ENCODE data around the gene CBL.

The CBL gene

DNA sequence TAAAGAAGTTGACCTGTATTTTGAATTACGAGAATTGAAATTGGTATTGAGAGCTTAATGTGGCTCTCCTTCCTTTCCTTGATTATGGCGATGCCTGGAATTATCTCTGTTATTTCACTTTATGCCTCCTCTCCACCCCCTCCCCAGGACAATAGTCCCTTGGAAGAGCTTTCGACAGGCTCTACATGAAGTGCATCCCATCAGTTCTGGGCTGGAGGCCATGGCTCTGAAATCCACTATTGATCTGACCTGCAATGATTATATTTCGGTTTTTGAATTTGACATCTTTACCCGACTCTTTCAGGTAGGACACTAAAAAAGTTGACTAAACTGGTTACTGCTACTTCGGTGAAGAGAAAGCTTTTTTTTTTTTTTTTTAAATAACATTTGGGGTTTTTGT lies 67.6 kb downstream of the CBL start:
- DNase-seq (ENCODE audit: low spot score): no peak

DNA sequence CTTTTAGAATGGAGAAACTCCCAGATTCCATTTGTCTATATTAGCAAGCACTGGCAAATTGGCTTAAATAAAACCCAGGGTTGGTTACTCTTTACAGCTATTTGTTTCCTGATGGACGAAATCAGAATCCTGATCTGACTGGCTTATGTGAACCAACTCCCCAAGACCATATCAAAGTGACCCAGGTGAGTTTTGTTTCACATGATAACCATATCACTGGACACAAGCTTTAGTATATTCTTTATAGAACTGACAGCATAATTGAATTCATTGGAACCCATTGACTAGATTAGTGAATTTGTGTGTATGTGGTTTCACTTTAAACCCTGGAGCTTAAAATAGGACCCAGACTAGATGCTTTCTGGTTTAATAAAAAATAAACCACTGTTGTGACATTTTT lies 71.5 kb downstream of the CBL start:
- no peak for DNase-seq (ENCODE audit: low spot score)

DNA sequence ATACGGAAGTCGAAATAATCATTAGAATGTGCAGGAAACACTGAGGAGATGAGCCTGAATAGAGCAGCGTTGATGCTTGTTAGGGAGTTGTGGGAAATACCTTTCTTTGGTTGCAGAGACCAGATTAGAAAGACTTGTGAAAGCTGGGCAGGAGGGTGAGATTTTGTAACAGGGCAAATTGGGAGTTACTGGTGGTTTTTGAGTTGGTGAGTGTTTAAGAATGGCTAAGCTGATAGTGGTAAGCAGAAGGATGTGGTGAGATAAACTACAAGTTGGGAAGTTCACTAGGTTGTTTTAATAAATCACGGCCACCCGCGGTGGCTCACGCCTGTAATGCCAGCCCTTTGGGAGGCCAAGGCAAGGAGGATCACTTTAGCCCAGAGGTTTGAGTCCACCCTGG lies 76.4 kb downstream of the CBL start:
- DNase-seq (ENCODE audit: low spot score): no peak

DNA sequence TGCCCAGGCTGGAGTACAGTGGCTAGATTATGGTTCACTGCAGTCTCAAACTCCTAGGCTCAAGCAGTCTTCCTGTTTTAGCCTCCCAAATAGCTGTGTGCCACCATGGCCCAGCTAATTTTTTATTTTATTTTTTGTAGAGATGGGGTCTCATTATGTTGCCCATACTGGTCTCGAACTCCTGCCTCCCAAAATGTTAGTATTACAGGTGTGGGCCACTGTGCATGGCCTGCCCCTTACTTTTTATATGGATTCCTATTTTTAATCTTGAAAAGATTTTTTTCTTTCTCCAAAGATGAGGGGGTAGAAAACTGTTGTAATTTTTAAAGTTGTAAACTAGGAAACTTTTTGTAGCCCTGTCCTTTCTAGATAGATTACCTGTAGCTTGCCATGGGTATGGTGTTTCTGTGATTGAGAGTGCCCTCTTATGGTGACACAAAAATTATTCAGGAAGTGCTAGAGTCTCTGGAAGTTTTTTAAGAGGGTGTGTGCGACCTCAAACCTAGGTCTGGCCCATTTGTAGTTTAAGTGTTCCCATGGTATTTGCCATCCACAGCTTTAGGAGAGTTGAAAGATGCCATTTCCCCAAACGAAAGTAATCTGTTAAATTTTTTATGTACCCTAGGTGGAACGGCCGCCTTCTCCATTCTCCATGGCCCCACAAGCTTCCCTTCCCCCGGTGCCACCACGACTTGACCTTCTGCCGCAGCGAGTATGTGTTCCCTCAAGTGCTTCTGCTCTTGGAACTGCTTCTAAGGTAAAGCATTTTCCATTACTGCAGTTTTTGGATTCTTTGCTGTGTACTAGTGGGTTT lies 78.4 kb downstream of the CBL start:
- peak; percentile 61 for DNase-seq (ENCODE audit: low spot score)

DNA sequence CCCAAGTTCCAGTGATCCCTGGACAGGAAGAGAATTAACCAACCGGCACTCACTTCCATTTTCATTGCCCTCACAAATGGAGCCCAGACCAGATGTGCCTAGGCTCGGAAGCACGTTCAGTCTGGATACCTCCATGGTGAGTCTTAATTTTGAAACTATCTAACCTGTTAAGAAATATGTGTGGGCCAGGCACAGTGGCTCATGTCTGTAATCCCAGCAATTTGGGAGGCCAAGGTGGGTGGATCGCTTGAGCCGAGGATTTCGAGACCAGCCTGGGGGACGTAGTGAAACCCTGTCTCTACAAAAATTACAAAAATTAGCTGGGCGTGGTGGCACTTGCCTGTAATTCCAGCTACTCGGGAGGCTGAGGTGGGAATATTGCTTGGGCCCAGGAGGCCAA lies 79.3 kb downstream of the CBL start:
- no peak for DNase-seq (ENCODE audit: low spot score)

DNA sequence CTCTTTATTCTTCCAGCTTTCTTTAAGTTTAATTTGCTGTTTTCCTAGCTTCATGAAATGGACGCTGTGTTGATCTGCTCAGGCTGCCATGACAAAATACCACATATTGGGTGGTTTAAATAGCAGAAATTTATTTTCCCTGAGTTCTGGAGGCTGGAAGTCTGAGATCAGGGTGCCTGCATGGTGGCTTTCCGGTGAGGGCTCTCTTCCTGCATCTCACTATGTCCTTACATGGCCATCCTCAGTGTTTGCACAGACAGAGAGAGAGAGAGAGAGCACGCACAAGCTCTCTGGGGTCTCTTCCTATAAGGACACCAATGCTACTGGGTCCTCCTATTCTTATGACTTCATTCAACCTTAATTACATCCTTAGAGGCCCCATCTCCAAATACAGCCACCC lies 82.1 kb downstream of the CBL start:
- DNase-seq (ENCODE audit: low spot score): no peak

DNA sequence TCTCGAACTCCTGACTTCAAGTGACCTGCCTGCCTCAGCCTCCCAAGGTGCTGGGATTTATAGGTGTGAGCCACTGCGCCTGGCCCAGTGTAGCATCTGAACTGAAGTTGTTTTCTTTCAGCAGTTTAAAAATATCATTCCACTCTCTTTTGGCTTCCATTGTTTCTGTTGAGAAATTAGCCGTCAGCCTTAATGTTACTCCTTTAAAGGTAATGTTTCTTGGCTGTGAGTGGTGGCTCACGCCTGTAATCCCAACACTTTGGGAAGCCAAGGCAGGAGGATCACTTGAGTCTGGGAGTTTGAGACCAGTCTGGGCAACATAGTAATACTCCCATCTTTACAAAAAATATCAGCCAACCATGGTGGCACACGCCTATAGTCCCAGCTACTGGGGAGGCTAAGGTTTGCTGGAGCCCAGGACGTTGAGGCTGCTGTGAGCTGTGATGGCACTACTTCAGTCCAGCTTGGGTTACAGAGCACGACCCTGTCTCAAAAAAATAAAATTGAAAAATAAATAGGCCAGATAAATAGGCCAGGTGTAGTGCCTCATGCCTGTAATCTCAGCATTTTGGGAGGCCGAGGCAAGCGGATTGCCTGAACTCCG lies 84.9 kb downstream of the CBL start:
- no peak for DNase-seq (ENCODE audit: low spot score)

DNA sequence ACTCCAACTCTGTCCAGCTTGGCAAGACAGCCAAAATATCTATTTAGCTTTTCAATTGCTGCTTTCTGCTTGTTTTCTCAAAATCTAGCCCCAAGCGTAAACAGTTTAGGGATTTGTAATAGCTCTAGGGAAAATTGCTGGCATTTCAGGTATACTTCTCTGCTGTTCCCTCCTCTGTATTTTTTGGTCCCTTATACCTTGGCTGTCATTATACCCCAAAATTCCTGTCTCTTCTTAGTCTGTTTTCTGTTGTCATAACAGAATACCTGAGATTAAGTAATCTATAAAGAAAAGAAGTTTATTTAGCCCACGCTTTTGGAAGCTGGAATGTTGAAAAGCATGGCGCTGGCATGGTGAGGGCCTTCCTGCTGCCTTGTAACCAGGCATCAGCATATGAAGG lies 87.3 kb downstream of the CBL start:
- DNase-seq (ENCODE audit: low spot score): no peak

DNA sequence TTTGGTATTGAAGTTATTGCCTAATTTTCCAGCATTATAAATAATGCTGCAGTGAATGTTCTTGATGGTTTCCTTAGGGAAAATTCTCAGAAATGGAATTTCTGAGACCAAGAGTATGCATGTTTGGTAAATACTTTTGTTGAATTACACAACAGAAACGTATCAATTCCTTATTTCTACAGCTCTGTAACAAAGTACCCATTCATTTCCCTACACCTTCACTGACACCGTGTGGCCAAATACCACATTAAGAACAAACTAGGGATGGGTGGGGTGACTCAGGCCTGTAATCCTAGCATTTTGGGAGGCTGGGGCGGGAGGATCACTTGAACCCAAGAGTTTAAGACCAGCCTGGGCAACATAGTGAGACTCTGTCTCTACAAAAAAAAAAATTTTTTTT lies 89.0 kb downstream of the CBL start:
- DNase-seq (ENCODE audit: low spot score): no peak

DNA sequence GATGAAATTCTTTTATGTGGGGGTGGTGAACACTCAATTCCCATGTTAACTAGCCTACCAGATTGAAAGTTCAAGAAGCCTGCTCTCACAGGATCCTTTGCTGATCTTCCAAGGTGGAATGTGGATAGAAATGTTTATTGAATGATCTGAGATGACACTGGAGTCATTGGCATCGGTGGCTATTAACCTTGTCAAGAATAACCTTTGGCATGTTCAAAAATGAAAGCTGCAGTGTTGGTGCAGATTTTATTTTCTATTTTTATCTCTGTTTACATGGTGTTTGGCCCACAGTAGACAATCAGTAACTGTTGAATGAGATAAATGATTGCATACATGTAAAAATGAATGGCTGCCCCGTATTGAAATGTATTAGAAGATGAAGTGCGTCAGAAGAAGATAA lies 91.8 kb downstream of the CBL start:
- no peak for DNase-seq (ENCODE audit: low spot score)

DNA sequence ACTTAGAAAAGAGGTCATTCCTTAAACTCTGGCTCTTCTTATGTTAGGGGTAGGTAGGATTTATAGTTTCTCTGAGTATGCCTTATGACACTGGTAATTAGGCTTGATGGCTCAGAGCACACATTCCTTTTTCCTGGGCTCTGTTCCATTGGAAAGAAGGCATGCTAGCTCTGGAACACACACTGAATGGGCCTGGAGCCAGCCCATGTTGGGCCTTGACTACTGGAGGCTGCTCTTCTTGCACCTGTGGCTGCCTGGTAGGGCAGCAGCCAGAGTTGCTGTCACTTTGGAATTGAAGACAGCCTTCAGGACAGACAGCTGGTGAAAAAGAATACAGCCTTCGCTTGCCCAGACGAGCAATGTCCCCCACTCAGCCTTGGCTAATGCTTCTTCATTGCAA lies 92.6 kb downstream of the CBL start:
- DNase-seq (ENCODE audit: low spot score): no peak

DNA sequence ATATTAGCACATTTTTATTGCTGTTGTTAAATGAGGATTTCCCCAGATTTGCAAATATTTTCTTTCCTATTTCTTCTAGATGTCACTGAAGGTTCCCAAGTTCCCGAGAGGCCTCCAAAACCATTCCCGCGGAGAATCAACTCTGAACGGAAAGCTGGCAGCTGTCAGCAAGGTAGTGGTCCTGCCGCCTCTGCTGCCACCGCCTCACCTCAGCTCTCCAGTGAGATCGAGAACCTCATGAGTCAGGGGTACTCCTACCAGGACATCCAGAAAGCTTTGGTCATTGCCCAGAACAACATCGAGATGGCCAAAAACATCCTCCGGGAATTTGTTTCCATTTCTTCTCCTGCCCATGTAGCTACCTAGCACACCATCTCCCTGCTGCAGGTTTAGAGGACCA lies 93.3 kb downstream of the CBL start:
- no peak for DNase-seq (ENCODE audit: low spot score)

DNA sequence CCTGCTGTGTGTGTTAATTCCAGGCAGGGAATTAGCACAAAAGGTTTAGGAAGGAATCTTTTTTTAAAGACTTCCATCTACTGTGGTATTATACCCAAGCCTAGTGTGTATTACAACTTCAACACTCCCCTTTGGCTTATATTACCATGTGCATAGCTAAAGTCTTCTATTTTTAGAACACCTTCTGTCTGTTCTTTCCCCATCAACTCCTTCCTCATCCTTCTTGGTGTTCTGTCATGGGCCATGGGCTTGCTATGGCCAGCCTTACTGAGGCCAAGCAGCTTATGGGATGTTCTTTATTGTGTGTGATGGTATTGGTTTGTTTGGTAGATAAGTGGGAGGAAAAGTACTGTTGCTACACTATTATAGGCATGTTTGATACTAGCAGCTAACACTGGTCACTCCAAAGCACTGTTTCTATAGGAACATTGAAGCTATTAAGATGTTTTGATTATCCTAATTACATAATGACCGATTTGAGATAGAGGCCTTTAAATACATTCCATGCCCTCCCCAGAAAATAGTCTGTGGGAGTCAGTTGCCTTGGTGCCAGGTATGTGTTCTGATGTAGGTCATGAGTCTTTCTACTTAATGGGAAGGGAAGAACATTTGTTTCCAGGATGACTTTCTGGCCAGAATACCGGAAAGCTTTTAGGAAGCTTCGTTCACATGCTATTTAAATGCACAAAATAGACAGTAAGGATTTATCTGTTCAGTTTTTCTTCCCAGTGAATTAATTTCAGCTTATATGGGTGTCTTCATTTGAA lies 94.2 kb downstream of the CBL start:
- no peak for DNase-seq (ENCODE audit: low spot score)

DNA sequence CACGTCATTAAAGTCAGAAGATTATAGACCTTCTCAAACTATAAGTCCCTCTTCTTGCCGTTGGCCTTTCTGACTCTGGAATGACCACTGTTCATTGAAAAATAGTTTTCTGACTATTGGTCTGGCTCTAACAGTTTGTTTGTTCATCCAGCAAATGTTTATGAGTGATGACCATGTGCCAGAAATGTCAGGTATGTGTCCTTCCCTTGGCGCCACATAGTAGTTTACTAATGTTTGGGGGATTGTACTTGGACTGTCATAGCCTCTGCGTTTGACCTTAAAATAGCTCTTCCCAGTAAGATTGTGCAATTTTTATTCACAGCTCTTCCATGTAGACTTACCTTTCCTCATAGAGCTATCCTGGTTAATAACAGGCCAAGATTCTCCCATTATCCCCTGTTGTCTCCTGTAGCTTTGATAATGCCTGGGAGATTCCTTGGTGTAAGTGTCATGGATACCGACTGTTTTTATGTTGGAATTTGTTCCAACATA lies 97.1 kb downstream of the CBL start:
- DNase-seq (ENCODE audit: low spot score): no peak

DNA sequence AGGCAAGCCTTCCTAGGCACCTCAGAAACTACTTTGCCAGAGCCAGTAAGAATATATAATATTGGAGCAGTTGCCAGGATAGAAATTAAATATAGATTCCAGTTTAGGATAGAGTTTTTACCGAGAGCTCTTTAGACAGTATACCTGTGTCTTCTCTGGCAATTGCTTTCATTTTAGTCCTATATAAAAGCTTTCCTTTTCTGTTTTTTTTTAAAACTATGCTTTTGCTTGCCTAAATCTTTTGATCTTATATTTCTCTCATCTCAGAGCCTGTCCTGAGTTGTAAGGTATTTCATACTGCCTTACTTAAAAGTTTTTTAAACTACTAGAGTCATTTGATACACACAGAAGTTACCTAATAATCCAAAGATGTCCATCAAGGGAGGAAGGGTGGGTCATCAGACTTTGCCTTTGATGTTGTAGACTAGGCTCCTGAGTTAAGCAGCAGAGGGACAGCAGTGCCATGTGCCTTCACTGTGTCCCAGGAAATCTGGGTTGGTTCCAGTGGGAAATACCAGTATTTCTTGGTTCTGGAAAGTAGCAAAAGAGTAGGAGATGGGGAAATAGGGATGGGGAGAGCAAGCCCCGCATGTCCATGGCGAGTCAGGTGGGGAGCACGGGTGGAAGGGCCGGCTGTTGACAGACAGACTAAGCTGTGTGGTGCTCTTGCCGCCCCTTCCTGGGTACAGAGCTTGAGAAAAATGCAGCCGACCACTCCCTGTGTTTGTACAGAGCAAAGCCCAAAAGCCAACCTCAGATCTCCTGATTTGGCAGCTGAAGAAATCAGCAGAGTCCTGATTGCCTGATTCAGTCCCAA lies 99.6 kb downstream of the CBL start:
- no peak for DNase-seq (ENCODE audit: low spot score)

DNA sequence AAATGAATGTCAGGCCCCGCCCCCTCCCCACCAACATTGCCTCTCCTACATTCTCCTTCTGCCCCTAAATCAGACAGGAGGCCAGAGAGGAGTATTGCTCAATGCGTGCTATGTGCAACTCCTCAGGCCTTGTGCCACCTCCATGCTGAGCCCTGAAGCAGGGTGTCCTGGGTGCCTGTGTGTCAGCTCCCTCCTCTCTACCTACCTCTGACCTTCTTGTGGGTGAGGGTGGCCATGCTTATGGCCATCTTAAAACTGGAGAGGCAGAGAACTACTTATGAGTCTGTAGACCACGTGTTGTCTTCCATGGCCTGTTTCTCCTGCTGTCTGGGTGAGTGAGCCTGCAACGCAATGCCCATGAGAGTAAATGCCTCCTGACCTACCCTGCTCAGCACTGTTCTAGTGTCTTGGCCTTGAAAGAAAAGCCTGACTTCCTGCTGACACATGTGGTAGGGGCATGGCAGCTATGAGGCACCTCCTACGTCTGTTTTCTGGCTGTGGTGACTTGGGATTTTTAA lies 100.3 kb downstream of the CBL start:
- DNase-seq (ENCODE audit: low spot score): no peak

DNA sequence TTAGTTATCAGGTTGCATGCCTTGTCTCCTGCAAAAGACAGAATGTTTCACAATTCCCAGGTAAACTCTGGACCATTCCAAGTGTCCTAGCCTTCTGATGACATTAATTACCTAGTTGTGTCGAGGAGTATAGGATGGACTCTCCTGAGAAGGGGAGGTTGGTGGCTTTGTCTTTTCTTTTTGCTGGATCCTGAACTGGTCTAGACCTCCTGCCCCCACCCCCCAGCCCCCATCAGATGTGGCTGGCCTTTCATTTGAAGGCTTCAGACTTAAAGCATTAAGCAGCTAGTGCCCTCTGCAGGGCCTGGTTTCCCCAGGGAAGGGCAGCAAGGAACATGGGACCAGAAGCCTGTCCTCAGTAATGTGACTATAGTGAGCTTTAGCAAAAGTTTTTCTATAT lies 101.1 kb downstream of the CBL start:
- no peak for DNase-seq (ENCODE audit: low spot score)

DNA sequence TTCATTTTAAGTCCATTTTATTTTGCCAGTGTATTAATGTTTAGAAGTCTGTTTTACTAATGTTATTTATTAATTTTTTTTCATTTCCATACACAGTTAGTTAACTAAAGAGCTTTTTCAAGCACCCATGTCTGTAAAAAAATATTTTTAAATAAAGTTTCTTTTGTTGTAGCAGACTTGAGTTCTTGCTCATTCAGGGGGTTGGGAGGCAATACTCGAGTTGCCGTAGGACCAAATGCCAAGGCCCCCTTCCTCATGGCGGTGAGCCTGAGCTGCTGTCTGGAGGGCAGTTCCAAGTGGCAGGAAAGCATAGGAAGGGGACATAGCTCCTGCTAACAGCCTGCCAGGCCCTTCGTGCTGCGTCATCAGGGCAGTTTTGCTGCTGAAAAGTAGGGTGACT lies 101.8 kb downstream of the CBL start:
- no peak for DNase-seq (ENCODE audit: low spot score)

DNA sequence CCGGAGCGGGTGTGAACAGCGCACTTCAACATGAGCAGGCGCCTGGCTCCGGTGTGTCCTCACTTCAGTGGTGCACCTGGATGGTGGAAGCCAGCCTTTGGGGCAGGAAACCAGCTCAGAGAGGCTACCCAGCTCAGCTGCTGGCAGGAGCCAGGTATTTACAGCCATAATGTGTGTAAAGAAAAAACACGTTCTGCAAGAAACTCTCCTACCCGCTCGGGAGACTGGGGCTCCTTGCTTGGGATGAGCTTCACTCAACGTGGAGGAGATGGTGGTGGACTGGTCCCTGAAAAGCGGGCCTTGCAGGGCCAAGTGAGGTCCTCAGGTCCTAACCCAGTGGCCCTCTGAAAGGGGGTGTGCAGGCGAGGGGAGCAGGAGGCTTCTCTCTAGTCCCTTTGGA lies 103.3 kb downstream of the CBL start:
- no peak for DNase-seq (ENCODE audit: low spot score)

DNA sequence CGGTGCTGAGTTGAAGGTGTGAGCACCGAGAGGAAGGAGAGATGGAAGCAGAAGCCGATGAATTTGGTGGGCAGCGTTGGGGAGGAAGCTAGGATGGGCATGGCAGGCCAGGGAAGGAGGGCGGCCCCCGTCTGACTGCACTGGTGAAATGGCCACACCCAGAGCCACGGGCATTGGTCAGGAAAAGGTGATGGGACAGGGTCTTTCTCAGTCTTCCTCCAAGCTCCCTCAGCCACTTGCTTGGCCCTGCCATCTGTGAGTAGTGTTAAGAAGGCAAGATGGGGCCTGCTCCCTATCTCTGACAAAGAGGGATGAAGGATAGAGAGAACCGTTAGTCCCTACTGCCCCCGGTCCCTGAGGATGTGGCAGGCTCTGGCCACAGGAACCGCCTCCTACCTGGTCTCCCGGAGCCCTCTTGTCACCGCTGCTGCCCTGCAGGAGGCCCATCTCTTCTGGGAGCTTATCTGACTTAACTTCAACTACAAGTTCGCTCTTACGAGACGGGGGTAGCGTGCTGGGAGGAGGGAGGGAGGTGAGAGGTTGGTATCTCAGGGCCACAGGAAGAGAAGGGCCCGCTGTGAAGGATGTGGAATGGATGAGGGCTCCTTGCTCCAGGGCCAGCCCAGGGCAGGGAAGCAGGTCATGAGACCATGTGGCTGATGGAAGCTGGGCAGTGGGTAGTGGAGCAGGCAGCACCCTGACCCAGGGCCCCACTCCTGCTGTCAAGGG lies 104.0 kb downstream of the CBL start:
- DNase-seq (ENCODE audit: low spot score): no peak

DNA sequence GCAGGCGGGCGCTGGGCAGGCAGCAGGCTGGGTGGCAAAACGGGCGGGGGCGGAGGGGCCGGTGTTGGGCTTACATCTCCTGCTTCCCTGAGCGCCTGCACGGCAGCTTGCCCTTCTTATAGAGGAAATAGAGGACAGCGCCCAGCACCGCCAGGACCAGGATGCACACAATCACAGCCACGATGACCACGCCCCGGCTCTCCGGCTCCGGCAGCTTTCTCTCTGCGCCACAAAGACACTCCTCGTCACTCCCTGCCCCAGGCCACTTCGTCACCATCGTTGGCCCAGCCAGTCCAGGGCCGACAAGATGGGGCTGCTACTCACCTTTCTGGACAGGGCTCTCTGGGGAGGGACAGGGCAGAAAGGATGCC lies 104.5 kb downstream of the CBL start:
- no peak for DNase-seq (ENCODE audit: low spot score)
